Mammary epithelial cell (primary cell): Measurements from ENCODE around the gene CHTOP.

Experiments
- CTCF ChIP-seq, 2 donors: IDR thresholded peaks in 1 of 2; conservative IDR thresholded peaks in 1 of 2; 2 replicates each; pipeline ENCODE4 v1.5.1; 2011 to 2012; ENCODE audit warnings: inconsistent platforms in 2 of 2, low read length in 2 of 2, mild to moderate bottlenecking in 2 of 2, control low read depth in 1 of 2, low read depth in 1 of 2; ENCODE audit not compliant: insufficient read depth in 1 of 2; ENCODE audit errors: extremely low read depth in 1 of 2
- EZH2 ChIP-seq: IDR thresholded peaks from 2 replicates; pipeline ENCODE4 v1.6.1; 2012; ENCODE audit warnings: low read length, inconsistent platforms, borderline replicate concordance

- TF ChIP-seq CTCF (conservative IDR thresholded peaks at IDR 0.05 in 1 of 2, IDR thresholded peaks at IDR 0.05 in 1 of 2; ENCODE audit: extremely low read depth in 1 of 2, insufficient read depth in 1 of 2, low read depth in 1 of 2, low read length in 2 of 2) (no peak), EZH2 (no peak)
These were observed 8.8 kb upstream of the CHTOP start for GRCh38 chr1:153624965-153625611.
